HEK293T (cell line): Measurements from ENCODE around the gene SNCA.

ENCODE experiments used
- CTCF ChIA-PET: fragments of 350-600 bp; formaldehyde crosslinking; extraction: SDS; loops from one replicate; lab custom pipeline; 2021; ENCODE audit warnings: antibody characterized with exemption, inconsistent platforms; lab: Yijun Ruan, JAX
- POLR2A ChIA-PET: fragments of 350-600 bp; formaldehyde crosslinking; extraction: SDS; loops from one replicate; lab custom pipeline; 2020; ENCODE audit warnings: antibody characterized with exemption, inconsistent platforms; lab: Yijun Ruan, JAX
- DNase-seq: peaks from one replicate; pipeline ENCODE4 v3.0.0; 2012; ENCODE audit warnings: mixed read lengths; ENCODE audit errors: extremely low spot score
- ARNT ChIP-seq: fragments of 450-650 bp; IDR thresholded peaks from 2 replicates; pipeline ENCODE4 v1.6.1; 2017; ENCODE audit warnings: mild to moderate bottlenecking
- BHLHE40 ChIP-seq: fragments of 450-650 bp; IDR thresholded peaks from 2 replicates; pipeline ENCODE4 v1.6.1; 2016; ENCODE audit warnings: mild to moderate bottlenecking, moderate library complexity, borderline replicate concordance
- CTBP1 ChIP-seq: fragments of 450-650 bp; IDR thresholded peaks from 2 replicates; pipeline ENCODE4 v1.6.1; 2016; ENCODE audit warnings: borderline replicate concordance
- ELF4 ChIP-seq: fragments of 450-650 bp; IDR thresholded peaks from 2 replicates; pipeline ENCODE4 v1.6.1; 2017; ENCODE audit warnings: antibody characterized with exemption
- FOXA1 ChIP-seq: fragments of 450-650 bp; IDR thresholded peaks from 2 replicates; pipeline ENCODE4 v1.6.1; 2016; ENCODE audit warnings: mild to moderate bottlenecking
- FOXK2 ChIP-seq: fragments of 450-650 bp; IDR thresholded peaks from 2 replicates; pipeline ENCODE4 v1.6.1; 2016; ENCODE audit warnings: mild to moderate bottlenecking
- FOXM1 ChIP-seq: fragments of 450-650 bp; IDR thresholded peaks from 2 replicates; pipeline ENCODE4 v1.6.1; 2017; ENCODE audit warnings: mild to moderate bottlenecking, borderline replicate concordance
- HDGF ChIP-seq: fragments of 450-650 bp; IDR thresholded peaks from 2 replicates; pipeline ENCODE4 v1.6.1; 2017; ENCODE audit warnings: antibody characterized with exemption, borderline replicate concordance
- L3MBTL2 ChIP-seq: fragments of 450-650 bp; conservative IDR thresholded peaks from 2 replicates; pipeline ENCODE4 v1.6.1; 2016; ENCODE audit warnings: mild to moderate bottlenecking
- LEF1 ChIP-seq: fragments of 450-650 bp; IDR thresholded peaks from 2 replicates; pipeline ENCODE4 v1.6.1; 2017; ENCODE audit warnings: mild to moderate bottlenecking, borderline replicate concordance
- NFRKB ChIP-seq: fragments of 450-650 bp; IDR thresholded peaks from 2 replicates; pipeline ENCODE4 v1.6.1; 2016; ENCODE audit warnings: mild to moderate bottlenecking, moderate library complexity
- SP1 ChIP-seq: fragments of 450-650 bp; IDR thresholded peaks from 2 replicates; pipeline ENCODE4 v1.6.1; 2017
- SUZ12 ChIP-seq: fragments of 450-650 bp; IDR thresholded peaks from 2 replicates; pipeline ENCODE4 v1.6.1; 2016; ENCODE audit warnings: mild to moderate bottlenecking
- TARDBP ChIP-seq: fragments of 450-650 bp; IDR thresholded peaks from 2 replicates; pipeline ENCODE4 v1.6.1; 2016
- ZNF384 ChIP-seq: fragments of 450-650 bp; IDR thresholded peaks from 2 replicates; pipeline ENCODE4 v1.6.1; 2016
- TF ChIP-seq, protein P1 (sequence below): fragments of 450-650 bp; IDR thresholded peaks from 2 replicates; pipeline ENCODE4 v1.6.1; 2016

SNCA gene

DNA sequence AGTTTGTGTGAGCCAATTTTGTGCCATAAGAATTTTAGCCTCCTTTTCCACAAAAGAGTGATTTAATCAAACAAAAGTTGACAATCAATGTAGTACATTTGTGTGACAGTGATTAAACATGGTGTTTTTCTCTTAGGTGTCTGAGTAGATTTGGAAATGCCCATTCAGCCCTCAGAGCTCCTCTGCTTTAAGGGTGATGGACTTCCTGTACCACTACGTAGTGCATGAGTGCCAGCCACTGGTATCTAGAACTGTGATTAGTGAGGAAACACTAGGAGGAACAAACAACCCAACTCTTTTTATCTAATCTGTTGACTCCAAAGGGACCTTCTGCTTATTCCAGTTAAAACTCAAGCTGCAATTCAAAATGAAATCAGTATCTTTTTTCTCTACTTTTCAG lies 151.7 kb downstream of the SNCA start:
- ChIA-PET CTCF (no interaction called here), POLR2A (no interaction called here)
- DNase-seq = no peak
- TF ChIP-seq BHLHE40 (no peak), FOXK2 (no peak), CTBP1 (no peak), L3MBTL2 (no peak), FOXA1 (no peak), HDGF (no peak), FOXM1 (no peak), TARDBP (no peak), ARNT (no peak), SUZ12 (no peak), LEF1 (no peak), SP1 (no peak), ZNF384 (no peak), ELF4 (no peak), NFRKB (no peak)
- TF ChIP-seq, protein P1, sequence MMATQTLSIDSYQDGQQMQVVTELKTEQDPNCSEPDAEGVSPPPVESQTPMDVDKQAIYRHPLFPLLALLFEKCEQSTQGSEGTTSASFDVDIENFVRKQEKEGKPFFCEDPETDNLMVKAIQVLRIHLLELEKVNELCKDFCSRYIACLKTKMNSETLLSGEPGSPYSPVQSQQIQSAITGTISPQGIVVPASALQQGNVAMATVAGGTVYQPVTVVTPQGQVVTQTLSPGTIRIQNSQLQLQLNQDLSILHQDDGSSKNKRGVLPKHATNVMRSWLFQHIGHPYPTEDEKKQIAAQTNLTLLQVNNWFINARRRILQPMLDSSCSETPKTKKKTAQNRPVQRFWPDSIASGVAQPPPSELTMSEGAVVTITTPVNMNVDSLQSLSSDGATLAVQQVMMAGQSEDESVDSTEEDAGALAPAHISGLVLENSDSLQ = no peak

DNA sequence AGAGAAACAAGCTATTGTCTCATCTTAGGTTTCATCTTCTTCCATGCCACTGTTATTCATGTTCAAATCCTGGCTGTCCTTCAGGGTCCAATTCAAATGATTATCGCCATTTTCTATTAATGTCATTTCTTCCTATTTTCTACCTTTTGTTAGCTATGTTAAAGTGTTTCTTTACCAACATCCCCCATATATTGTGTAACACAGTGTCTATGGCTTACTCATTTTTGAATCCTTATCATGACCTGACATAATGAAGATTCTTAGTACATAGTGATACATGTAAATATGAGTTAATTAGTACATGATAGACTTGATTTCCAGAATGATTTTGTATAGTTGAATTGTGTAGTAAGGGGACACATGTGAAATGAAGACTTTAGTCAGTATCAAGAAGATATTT lies 152.4 kb downstream of the SNCA start:
- TF ChIP-seq NFRKB = no peak
- DNase-seq = no peak
- ChIA-PET CTCF (no interaction called here), POLR2A (no interaction called here)

DNA sequence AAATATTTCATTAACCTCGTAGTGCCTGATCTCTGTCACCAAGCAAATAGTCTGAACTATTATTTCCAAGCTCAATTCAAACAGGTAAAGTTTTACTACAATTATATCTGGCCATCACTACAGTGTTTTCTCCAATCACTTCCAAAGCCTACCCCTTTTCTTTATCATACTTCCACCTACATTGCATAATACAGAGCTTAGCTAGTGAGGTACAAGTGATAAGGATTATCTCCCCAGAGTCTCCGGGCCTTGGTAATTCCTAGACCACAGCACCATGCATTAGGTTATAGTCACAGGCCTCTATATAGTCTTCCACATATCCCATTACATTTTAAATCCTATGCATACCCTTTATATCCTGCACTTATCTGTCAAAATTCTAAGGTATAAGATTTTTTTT lies 154.2 kb downstream of the SNCA start:
- POLR2A ChIA-PET = no interaction called here
- DNase-seq = no peak
- CTCF ChIA-PET = no interaction called here
- TF ChIP-seq HDGF (no peak), CTBP1 (no peak), LEF1 (no peak), NFRKB (no peak), L3MBTL2 (no peak), SP1 (no peak), ELF4 (no peak), FOXK2 (no peak), ARNT (no peak), BHLHE40 (no peak), FOXM1 (no peak)

DNA sequence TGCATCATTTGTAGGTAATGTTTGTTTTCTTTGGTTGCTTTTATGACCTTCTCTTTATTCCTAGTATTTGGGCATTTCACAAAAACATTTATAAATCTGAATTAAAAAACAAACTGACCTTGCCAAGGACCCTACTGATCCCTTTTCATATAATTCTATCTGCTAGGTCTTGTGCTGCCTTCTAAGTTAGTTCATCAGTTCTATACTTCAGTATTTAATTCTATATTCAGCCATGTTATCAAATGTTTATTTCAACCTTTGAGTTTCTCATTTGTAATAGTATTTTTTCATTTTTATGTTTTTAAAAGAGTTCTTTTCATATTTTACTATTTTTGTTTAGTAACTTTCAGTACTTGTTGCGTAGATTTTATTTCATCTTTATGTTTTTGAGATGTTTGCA lies 155.3 kb downstream of the SNCA start:
- POLR2A ChIA-PET = no interaction called here
- no peak for TF ChIP-seq FOXM1
- no peak for TF ChIP-seq SP1
- no peak for DNase-seq
- CTCF ChIA-PET = no interaction called here

DNA sequence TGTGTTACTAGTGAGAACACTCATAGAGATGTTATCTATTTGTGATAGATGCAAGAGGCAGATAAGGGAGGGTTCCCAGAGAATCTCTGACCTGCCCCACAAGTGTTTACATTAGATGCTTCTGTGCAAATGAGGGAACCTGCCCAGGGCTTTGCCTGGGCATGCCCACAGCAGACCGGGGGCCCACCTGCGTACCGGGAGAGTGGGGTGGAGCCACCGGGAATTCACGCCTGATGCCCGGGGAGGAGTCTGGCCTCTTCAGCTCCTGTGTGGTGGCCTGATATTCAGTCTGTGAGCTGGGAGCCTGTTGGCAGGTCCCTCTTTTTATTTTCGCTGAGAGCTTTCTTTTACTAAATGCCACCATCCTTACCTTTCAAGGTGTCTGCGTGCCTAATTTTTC lies 155.7 kb downstream of the SNCA start:
- TF ChIP-seq ARNT (no peak), BHLHE40 (no peak), SP1 (no peak), FOXA1 (no peak), FOXK2 (no peak), LEF1 (no peak), TARDBP (no peak), FOXM1 (no peak), ZNF384 (no peak), NFRKB (no peak), ELF4 (no peak), L3MBTL2 (no peak), HDGF (no peak), CTBP1 (no peak), SUZ12 (no peak)
- TF ChIP-seq, protein P1 = no peak
- CTCF ChIA-PET = no interaction called here
- DNase-seq = no peak

DNA sequence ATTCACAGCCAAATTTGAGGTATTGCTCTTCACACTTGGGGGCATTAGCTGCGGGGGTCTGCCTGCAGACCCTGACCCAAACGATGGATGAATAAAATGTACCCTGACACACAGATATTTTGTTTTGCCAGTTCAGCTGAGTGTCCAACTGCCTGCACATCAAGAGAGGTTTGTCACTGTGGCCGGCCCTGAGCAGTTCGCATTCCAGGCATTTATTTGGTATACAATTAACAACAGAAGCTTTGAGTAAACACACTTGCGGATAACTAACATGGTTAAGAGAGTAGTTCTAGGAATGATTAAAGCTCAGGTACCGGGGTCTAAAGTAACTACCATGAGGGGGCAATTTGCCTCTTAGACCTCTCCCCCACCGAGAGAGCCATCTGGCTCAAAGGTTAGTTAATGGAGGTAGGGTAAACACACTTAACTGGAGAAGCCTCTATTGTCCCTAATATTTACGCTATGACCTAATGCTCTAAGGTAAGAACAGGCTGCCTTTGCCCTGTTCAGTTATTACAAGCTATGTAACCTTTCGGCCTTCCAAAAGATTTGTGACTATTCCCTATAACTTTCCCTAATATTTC lies 162.0 kb downstream of the SNCA start:
- DNase-seq = no peak

More for the DNA sequence above, 155.7 kb downstream of the SNCA start:
- POLR2A ChIA-PET = no interaction called here

More for the DNA sequence above, 162.0 kb downstream of the SNCA start:
- ChIA-PET POLR2A (no interaction called here), CTCF (no interaction called here)
- TF ChIP-seq NFRKB (no peak), SP1 (no peak), FOXK2 (no peak), ELF4 (no peak), TARDBP (no peak), HDGF (no peak), CTBP1 (no peak), ARNT (no peak), FOXM1 (no peak), L3MBTL2 (no peak), FOXA1 (no peak), BHLHE40 (no peak), SUZ12 (no peak), ZNF384 (no peak), LEF1 (no peak)
- TF ChIP-seq, protein P1 = no peak
